ENCODE measurements around the gene KLHL29. TPM values are rescaled to one million over a fixed set of nuclear protein-coding genes. Genes with fewer than 3 reads are reported as not detected.

Gene KLHL29
- total and polyA plus RNA-seq, 10 of the 15 experiments (the other 5 are each of a cell fraction or from before 2014, with no cell fraction given) = 1.4 to 19.5 (median 6.1) TPM

- intact Hi-C loops (cut with micrococcal nuclease; ENCODE audit: unreplicated experiment) = no loop called here
- Histone ChIP-seq H3K4me1 (ENCODE audit: control insufficient read depth, insufficient read depth, low read length) (no peaks in the 10 kb centered on the region), H3K79me2 (ENCODE audit: control insufficient read depth, insufficient read depth, low read length) (no peaks in the 10 kb centered on the region), H3K4me3 (no peak overlapping the region), H3K27me3 (replicated peaks in 1 of 2; ENCODE audit: control insufficient read depth in 2 of 2, insufficient read depth in 2 of 2, low read length in 1 of 2) (no peaks in the 10 kb centered on the region), H4K20me1 (ENCODE audit: control insufficient read depth, insufficient read depth) (no peaks in the 10 kb centered on the region), H3K36me3 (ENCODE audit: control insufficient read depth in 2 of 2, insufficient read depth in 2 of 2, low read length in 1 of 2) (peaks cover 0 to under 1% of the 10 kb centered on the region in 2 experiments; a peak in 2 of 4 replicates), H3K9me3 (replicated peaks; ENCODE audit: control insufficient read depth, insufficient read depth, low read length) (no peaks in the 10 kb centered on the region), H3K4me2 (ENCODE audit: control insufficient read depth, insufficient read depth) (no peak overlapping the region), H2AFZ (ENCODE audit: control insufficient read depth, low read depth, low read length) (no peak overlapping the region), H3K9ac (ENCODE audit: control insufficient read depth, insufficient read depth, low read length) (no peak overlapping the region), H3K27ac (ENCODE audit: control insufficient read depth, insufficient read depth) (no peak overlapping the region)
- ATAC-seq (no peak), FAIRE-seq (peak; percentile 86), DNase-seq (ENCODE audit: low read depth, low spot score) (no peak)
- ChIA-PET SMC1A (ENCODE audit: uncharacterized antibody, unreplicated experiment) (no interaction called here), POLR2A (no interaction called here), CTCF (no interaction called here), RAD21 (ENCODE audit: unreplicated experiment) (no interaction called here)
- WGBS (ENCODE audit: insufficient coverage, insufficient replicate concordance, low lambda C conversion rate, missing lambda C conversion rate) = 82% methylated on average over 11 of the region's 11 CpGs
- in situ Hi-C loops (cut with MboI) = no loop called here
- TSS peak; percentile 46 for BruUV-seq (replicated peaks)
- TF ChIP-seq POLR2A (IDR thresholded peaks at IDR 0.05; ENCODE audit: low read depth, low read length) = no peak
- no peak for TF ChIP-seq CREM (IDR thresholded peaks at IDR 0.05; ENCODE audit: low read depth)
- TF ChIP-seq ETV6 (conservative IDR thresholded peaks at IDR 0.05 in 1 of 2, IDR thresholded peaks at IDR 0.05 in 1 of 2; ENCODE audit: borderline replicate concordance in 1 of 2, low read depth in 1 of 2) = no peak
- TF ChIP-seq, protein P1, sequence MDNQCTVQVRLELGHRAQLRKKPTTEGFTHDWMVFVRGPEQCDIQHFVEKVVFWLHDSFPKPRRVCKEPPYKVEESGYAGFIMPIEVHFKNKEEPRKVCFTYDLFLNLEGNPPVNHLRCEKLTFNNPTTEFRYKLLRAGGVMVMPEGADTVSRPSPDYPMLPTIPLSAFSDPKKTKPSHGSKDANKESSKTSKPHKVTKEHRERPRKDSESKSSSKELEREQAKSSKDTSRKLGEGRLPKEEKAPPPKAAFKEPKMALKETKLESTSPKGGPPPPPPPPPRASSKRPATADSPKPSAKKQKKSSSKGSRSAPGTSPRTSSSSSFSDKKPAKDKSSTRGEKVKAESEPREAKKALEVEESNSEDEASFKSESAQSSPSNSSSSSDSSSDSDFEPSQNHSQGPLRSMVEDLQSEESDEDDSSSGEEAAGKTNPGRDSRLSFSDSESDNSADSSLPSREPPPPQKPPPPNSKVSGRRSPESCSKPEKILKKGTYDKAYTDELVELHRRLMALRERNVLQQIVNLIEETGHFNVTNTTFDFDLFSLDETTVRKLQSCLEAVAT (IDR thresholded peaks at IDR 0.05) = no peak
- TF ChIP-seq ASH2L (IDR thresholded peaks at IDR 0.05; ENCODE audit: borderline replicate concordance, low read depth) = no peak
- TF ChIP-seq SMAD5 (IDR thresholded peaks at IDR 0.05; ENCODE audit: low read depth) = no peak
- no peak for TF ChIP-seq ZNF24 (IDR thresholded peaks at IDR 0.05)
- TF ChIP-seq, protein P2, sequence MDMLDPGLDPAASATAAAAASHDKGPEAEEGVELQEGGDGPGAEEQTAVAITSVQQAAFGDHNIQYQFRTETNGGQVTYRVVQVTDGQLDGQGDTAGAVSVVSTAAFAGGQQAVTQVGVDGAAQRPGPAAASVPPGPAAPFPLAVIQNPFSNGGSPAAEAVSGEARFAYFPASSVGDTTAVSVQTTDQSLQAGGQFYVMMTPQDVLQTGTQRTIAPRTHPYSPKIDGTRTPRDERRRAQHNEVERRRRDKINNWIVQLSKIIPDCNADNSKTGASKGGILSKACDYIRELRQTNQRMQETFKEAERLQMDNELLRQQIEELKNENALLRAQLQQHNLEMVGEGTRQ (IDR thresholded peaks at IDR 0.05; ENCODE audit: borderline replicate concordance, low read depth, low read length) = no peak
- no peak for TF ChIP-seq NFIC (IDR thresholded peaks at IDR 0.05; ENCODE audit: low read depth, low read length)
- TF ChIP-seq EED (IDR thresholded peaks at IDR 0.05; ENCODE audit: low read depth) = no peak
- no peak for TF ChIP-seq E2F8 (IDR thresholded peaks at IDR 0.05; ENCODE audit: low read depth, partially characterized antibody)
- no peak for TF ChIP-seq ZZZ3 (IDR thresholded peaks at IDR 0.05; ENCODE audit: control insufficient read depth, insufficient read length, low read depth)
- TF ChIP-seq IKZF1 (conservative IDR thresholded peaks at IDR 0.05) = no peak
- no peak for TF ChIP-seq RB1 (IDR thresholded peaks at IDR 0.05; ENCODE audit: borderline replicate concordance)
- no peak for TF ChIP-seq MAX (IDR thresholded peaks at IDR 0.05; ENCODE audit: low read depth, low read length)
- TF ChIP-seq WRNIP1 (IDR thresholded peaks at IDR 0.05; ENCODE audit: borderline replicate concordance, low read depth, low read length) = no peak
- no peak for TF ChIP-seq BHLHE40 (IDR thresholded peaks at IDR 0.05; ENCODE audit: borderline replicate concordance in 1 of 2, low read depth in 2 of 2, low read length in 1 of 2)
Measured at GRCh38 chr2:23422089-23423061, 37.4 kb downstream of the KLHL29 start.
